ENCODE measurements around the gene PRR18.

Gene PRR18

DNA sequence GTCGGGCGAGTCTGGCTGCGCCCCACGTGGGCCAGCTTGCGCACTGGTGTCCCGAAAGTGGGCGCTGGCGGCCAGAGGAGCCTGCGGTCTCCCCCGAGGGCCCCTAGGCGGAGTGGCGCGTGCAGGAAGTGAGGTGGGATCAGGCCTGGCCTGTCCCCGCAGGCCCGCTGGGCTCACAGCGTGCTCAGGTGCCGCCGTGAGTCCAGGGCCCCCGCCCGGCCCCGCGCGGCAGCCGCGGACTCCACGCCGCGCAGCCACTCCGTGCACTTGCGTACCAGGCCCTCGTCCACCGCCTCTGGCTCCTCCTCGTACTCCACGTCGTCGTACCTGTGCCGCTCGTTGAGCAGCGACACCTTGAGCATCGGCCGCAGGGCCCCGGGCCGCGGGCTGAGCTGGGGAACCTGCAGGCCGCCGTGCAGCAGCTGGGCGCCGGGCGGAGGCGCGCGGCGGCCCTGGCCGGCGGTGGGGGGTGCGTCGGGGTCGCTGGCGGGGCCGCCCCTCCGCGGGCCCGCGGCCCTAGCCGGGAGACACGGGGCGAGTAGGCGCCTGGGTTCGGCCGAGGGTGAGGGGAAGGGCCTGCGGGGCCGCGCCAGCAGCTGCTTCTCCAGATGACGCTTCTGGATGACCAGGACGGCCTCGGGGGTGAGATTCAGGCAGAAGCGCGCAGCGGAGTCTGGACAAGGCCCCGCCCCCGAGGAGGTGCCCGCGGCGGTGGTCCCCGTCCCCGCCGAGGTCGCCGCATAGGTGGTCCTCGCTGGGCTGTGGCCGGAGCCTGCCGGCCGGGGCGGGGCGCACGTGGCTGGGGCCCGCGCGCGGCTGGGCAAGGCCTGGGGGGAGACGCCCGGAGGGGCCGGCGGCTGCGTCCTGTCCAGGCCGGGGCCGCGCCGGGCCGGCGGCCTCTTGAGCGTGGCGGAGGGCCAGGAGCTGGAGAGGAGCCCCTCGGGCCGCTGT lies 835 bp downstream of the PRR18 start:
- in situ Hi-C loops (cut with HindIII; ENCODE audit: low sequenced_read_pairs) = no loop called here

DNA sequence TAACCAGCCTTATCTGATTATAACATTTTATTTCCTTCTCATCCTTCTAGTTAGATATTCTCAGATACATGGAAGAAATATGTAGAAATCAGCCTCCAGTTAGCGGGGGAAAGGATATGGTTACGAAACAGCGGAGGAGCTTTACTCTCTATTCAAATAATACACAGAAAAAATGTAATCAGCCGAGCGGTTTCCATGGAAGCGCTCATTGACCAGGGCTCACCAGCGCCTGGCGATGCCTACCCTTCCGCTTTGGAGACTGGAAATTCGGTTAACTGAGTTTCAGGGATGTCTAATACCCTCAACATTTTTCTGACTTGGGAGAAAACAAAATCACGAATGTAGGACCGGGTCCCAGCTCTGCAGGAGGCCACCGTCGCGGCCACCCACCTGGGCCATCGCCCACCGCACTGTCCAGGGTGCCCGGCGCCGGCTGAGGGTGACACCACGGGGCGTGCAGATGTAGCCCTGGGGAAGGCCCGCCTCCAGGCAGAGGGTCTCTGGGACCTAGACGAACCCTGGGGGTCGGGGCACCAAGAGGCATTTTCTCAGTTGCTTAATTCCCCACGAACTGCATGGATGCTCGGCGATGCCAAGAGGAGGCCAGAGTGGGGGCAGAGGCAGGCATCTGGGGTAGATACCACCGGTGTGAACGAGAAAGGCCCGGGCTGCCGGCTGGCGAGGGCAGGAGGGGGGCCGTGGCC lies 1.7 kb downstream of the PRR18 start:
- in situ Hi-C loops (cut with HindIII; ENCODE audit: low sequenced_read_pairs) = no loop called here

GRCh38 chr6:166305562-166306117 lies 2.6 kb downstream of the PRR18 start:
- in situ Hi-C loops (cut with HindIII; ENCODE audit: low sequenced_read_pairs) = no loop called here

GRCh38 chr6:166304106-166304505 lies 4.1 kb downstream of the PRR18 start:
- in situ Hi-C loops (cut with HindIII; ENCODE audit: low sequenced_read_pairs) = no loop called here

DNA sequence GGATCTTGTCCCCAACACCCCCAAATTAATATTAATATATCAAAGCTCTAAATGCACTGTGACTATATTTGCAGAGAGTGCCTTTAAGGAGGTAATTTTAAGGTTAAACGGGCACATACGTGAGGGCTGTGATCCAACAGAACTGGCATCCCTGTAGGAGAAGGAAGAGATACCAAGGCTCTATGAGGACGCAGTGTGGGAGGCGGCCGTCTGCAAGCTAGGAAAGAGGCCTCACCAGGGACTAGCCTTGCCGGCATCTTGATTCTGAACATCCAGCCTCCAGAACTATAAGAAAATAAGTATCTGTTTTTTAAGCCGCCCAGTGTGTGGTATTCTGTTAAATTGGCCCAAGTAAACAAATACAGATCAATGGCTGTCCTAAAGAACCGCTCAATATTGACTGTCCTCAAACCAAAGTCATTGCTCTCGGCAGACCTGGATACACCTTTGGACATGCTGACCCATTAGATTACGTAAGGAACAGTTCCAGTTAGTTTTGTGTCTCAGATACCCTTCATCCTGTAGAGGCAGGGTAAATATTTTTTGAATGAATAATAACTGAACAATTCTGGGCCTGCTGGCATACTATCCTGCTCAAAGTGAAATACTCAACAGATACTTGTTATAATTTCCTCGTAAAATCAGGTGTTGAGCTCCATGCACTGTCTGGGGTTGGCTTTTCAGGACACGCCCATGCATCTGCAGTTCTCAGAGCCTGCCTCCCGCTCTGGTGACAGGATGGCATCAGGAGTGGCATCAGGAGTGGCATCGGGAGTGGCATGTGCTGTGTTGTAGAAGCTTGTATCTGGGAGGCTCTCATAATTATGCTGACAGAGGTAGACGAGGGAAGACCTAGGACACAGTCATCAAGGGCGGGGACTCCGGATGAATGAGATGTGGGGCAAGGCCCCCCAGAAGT lies 6.3 kb downstream of the PRR18 start:
- in situ Hi-C loops (cut with HindIII; ENCODE audit: low sequenced_read_pairs) = no loop called here

- in situ Hi-C loops (cut with HindIII; ENCODE audit: low sequenced_read_pairs) = no loop called here
These were observed 7.7 kb downstream of the PRR18 start for GRCh38 chr6:166300357-166300987.

DNA sequence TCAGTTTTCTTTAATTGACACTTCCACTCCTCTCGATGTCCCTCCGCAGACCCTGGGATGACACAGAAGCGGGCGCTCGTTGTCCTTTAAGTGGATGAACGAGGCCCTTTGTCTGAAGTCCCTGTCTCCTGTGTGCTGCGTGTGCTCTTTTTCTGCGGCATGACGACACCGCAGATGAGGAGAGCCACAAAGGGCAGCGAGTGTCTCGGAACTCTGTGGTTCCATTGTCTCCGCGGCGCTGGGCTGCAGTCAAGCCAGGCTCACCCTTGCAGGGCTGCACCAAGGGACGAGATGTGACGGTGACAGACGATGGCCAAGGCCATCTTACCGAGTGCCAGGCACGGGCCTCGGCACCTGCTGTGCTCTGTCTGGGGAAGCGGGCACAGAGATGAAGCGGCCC lies 10.6 kb downstream of the PRR18 start:
- in situ Hi-C loops (cut with HindIII; ENCODE audit: low sequenced_read_pairs) = no loop called here

DNA sequence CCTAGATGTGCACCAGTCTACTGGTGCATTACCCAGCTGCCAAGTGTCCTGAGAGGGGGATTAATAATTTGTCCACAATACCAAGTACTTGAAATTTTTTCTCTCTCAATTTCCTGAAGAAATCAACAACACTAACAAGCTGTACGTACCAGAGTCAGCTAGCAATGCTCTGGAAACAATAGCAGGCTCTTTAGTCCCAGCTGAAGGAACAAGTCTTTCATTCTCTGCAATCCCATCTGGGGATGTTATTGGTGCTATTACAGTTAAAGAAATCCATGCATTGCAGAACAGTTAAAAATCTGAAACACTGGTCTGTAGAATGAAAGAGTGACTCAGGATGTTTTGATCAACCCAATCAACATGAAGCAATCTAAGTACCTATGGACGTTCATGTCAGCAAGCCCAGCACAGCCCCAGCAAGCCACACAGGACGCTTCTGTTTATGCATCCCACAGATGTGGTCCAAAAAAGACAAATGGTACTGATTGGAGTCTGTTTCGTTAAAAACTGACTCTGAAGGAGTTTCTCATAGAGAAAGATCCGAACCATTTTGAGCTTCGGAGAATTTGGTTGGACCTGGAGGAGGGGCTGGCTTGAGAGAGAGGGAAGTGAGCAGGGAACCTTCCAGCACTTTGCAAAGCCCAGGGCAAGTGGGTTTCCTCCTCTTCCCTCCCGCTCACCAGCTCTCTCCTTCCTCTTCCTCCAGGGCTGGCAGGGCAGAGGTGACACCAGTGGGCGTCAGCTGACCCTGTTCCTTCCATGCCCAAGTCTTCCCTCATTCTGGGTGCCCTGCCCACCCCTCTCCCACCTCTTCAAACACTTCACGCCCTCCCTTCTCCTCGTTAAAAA lies 11.9 kb downstream of the PRR18 start:
- in situ Hi-C loops (cut with HindIII; ENCODE audit: low sequenced_read_pairs) = no loop called here

DNA sequence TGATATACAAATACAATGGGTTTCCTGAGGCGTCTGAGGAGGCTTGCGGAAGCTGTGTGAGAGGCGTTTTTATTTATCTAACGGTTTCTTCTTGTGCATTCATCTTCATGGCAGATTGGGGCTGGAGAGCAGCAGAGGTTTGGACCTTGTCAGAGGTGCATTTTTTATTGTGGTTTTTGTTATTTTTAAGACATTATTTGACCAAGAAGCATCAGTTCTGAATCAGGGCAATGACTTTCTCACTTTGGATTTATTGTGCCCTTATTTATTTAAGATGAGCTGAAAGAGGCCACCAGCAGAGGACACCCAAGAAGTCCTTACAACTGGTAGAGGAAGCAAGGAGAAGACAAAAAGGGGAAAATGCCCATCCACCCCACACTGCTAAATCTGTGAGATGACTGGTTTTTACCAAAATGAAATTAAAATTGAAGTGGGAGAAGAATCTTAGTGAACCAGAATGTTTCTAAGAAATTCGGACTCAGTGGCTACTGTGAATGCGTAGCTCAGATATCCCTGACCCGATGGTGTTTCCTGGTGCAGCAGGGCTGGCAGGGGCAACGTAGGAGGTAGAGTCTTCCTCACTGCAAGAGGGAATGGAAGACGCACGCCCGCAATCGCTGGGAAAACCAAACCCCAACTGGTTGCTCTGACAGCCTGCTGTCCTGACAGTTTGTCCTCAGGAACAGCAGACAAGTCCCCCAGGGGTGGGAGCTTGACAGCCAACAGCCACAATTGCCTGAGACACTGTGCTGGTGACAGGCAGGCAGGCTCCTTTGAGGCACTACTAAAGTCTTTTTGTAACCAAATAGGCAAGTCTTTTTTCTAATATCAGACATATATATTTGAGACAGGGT lies 14.2 kb downstream of the PRR18 start:
- in situ Hi-C loops (cut with HindIII; ENCODE audit: low sequenced_read_pairs) = no loop called here

DNA sequence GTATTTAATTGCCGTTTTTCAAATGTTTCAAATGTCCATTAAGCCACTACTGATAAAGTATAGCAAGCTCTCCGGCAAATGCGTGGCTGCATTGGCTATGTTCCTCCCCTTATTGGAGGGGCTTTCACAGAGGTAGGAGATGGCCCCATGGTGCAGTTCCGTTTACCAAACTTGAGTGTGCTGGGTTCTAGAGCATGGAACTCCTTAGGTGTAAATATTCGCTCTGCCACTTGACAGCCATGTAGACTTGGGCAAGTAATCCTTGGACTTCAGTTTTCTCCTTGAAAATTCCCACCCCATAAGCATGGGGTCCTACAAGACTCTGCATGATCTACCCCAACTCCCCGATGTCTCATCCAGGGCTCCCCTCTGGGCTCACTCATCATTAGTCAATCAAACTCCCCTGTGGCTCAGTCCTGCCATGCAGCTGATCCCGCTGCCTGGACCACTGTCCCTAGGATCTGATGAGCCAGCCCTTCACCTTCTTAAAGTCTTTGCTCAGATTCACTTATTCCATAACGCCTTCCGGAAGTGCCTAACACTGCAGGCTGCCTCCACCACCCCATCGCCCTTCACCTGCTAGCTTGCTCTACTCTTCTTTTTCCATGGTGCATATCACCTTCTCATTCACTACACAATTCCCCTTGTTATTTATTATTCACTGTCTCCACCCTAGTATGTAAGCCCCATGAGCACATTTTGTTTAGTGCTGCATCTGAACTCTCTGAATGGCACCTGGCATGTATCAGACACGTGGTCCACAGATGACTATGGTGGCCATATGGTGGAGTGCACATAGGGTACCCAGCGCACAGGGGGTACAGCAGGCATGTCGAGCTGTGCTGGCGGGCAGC lies 18.8 kb downstream of the PRR18 start:
- in situ Hi-C loops (cut with HindIII; ENCODE audit: low sequenced_read_pairs) = no loop called here

DNA sequence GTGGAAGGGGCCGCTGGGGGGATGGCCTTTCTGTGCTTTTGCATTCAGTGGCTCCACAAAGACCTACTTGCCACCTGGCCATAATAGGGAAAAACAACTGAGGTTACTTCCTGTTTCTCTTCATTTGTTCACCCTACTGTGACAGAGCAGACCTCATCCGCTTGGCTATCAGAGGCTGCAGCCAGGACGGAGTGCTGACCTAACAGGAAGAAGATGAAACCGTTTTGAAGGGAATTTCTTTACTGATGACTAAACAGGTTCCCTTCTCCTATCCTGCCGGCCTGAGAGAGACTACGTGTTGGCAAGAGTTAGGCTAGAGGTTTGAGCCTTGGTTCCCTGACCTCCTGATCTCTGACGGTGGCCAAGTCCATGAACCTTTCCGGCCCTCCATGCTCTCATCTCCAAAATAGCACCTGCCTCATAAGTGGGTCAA lies 21.3 kb downstream of the PRR18 start:
- in situ Hi-C loops (cut with HindIII; ENCODE audit: low sequenced_read_pairs) = no loop called here

DNA sequence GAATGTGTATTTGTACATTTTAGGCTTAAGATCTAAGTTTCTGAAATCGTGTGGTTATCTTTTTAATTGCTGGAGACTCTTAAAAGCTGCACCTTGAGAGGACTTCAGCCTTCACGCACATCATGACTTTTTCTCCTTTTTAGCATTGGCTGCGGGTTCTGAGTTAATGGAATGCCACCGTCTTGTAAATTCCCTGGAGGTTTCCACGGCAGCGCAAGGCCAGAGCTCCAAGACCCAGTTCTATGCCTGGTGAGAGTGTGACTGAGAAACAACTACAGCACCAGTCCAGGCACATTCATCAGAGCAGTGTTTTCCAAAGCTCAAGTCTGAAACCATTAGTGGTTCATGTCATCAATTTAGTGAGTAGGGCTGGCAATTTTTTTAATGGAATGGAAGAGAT lies 23.0 kb downstream of the PRR18 start:
- in situ Hi-C loops (cut with HindIII; ENCODE audit: low sequenced_read_pairs) = no loop called here

GRCh38 chr6:166284640-166285039 lies 23.6 kb downstream of the PRR18 start:
- in situ Hi-C loops (cut with HindIII; ENCODE audit: low sequenced_read_pairs) = no loop called here

DNA sequence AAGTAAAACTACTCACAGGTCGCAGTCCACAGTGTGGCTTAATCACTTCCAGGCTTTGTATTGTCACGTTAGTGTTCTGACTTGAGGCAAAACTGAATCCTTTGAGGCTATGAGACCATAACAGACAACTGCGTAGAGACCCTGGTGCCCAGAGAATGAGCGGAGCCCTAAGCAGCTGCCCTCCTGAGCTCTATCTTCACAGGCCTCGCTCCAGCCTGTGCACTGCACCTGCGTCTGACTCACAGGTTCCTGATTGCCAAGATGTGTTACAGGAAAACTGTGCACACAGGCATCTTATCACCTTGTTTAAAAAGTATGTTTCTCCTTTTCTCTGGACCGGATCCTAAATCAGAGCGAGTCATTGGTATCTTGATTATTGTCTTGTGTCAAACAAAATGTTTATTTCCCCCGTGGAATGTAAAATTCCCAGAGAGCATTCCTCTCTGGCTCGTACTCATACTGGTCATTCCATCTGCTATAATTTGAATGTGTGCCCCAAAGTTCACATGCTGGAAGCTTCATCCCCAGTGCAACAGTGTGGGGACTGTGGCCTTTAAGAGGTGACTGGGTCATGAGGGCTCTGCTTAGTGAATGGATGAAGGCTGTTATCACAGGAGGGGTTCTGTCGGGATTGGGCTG lies 25.7 kb downstream of the PRR18 start:
- in situ Hi-C loops (cut with HindIII; ENCODE audit: low sequenced_read_pairs) = no loop called here

DNA sequence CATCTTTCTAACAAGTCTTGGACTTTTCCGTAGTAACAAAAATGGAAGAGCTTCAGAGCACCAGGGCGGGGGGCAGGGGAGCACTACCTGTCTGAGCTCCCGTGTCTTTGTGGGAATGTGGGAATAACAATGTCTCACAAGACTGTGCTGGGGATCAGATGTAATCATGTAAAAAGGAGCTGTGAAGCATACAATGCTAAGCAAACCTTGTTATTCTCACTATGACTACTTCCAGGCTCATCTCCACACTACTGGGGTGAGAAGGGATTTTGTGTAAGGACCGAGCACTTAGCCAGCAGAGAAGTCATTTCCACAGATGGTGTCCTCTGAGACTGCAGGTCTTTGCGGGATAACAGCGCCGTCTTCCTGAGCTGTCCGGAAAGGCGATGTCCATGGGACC lies 27.1 kb downstream of the PRR18 start:
- in situ Hi-C loops (cut with HindIII; ENCODE audit: low sequenced_read_pairs) = no loop called here

DNA sequence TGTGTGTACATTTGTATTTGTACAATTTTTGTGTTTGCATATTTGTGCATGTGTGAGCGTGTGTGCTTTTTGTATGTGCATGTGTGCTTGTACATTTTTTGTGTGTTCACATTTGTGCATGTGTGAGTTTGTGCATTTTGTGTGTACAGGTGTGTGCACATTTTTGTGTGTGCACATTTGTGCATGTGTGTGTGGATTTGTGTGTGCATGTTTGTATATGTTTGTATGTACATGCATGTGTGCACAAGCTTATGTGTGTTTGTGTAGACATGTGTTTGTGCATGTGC lies 28.9 kb downstream of the PRR18 start:
- in situ Hi-C loops (cut with HindIII; ENCODE audit: low sequenced_read_pairs) = no loop called here
